Measurements from ENCODE around the gene ANXA6.
A peak's percentile ranks its signal among the peaks of the same experiment; 100 is the strongest.

ANXA6 gene

GRCh38 chr5:151151793-151152192 is 5.8 kb downstream of the ANXA6 start:
- DNase-seq, result peak; percentile 97 to 98

DNA sequence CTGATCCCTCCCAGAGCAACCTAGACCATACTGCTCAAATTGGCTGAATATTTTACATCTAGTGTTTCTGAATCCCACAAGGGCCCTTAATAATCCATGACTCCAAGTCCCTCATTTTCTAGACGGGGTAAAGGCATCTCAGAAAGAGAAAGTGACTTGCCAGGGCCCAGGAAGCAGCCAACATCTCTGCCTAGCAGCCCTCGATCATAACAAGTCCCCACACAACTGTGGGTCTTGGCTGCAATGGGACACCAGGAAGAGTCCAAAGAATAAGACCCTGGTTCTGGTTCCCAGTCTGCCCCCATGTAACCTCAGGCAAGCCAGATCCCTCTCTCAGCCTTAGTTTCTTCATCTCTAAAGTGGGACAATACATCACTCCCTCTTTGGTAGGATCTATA is 6.3 kb downstream of the ANXA6 start:
- no peak for DNase-seq

GRCh38 chr5:151150471-151151262 is 6.9 kb downstream of the ANXA6 start:
- DNase-seq, result peak; percentile 91 to 93

- DNase-seq, result no peak
These were observed 9.0 kb downstream of the ANXA6 start for GRCh38 chr5:151148583-151148982.

DNA sequence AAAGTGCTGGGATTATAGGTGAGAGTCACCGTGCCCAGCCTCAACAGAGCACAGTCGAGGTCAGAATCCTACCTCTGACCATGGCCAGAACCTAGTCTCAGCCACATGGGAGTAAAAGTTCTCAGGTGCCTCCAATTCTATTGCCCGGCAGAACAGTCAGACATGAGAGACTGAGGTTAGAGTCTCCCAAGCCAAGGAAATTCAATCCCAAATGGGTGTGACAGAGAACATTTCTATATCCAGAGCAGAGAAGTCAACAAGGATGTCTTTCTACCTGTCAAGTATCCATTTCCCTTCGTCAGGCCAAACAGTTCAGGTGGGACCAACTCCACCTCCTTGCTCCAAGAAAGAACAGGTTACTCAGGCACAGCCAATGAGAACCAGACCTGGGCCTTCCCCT is 10.5 kb downstream of the ANXA6 start:
- no peak for DNase-seq

- no peak for DNase-seq
These were observed 11.5 kb downstream of the ANXA6 start for GRCh38 chr5:151146061-151146460.

GRCh38 chr5:151144922-151145321 is 12.7 kb downstream of the ANXA6 start:
- no peak for DNase-seq

DNA sequence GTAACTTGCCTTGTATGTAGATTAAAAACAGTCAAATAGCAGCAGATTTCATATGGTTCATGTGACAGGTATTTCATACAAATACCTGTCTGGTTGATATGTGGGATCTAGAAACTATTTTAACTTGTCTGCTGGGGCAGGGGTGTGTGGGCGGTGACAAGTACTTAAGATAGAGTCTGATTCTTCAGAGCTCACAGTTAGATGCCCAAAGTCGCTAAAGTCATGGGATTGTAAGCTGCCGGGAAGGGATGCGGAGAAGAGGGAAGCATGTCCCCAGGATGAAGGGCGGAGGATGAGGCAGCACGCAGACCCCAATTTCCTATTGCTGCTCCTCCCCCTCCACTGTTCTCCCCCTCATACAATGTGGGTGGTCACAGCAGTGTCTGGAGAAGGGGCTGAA is 13.3 kb downstream of the ANXA6 start:
- DNase-seq, result no peak

GRCh38 chr5:151143645-151144044 is 13.9 kb downstream of the ANXA6 start:
- no peak for DNase-seq

- no peak for DNase-seq
These were observed 14.6 kb downstream of the ANXA6 start for GRCh38 chr5:151142933-151143332.

DNA sequence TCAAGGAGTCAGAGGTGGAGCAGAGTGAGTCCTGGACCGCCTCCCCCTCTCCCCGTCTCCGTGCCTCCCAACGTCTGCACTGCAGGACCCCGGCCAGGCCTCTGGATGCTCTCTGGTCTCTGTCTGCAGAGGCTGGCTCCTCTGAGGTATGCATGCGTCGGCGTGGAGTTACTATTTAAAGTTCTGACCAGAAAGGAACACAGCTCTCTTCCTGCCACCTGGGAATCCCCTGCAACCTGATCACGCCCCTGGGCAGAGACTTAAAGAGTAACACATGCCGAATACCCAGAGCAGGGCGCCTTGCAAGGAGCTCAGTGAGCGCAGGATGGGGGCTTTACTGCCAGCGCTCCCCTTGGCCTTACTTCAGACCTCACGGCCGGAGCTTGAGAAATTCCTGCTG is 16.0 kb downstream of the ANXA6 start:
- DNase-seq, result no peak

DNA sequence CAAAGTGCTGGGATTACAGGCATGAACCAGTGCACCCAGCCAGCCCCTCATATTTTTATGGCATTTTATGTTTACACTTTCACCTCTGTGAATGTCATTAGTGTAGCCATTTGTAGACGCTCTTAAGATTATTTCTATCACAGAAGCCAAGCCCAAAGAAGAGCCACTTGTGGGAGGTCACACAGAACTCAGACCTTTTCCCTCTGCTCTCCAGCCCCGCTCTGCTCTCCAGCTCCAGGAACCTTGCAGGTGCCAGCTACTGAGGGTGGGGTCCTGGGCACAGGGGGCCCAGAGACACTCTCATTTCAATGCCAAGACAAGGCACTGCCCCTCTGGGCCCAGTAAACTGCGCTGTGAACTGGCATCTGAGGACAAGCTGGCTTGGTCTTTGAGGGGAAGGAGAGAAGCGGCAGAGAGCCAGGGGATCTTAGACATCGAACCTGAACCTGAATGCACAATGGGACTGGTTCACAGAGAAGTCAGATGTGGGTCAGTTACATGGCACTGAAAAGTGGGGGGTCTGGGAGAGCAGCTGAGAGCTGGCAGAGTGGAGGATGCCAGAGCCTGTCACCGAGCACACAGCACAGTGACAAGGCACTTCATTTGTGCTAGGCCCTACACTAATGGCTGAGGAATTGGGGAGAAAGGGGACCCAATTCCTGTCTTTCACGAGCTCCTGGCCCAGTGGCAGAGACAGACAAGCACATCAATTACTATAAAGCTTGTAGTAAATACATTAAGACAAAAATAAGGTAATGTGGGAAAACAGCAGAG is 16.7 kb downstream of the ANXA6 start:
- DNase-seq, result no peak

- no peak for DNase-seq
These were observed 17.9 kb downstream of the ANXA6 start for GRCh38 chr5:151139646-151140045.

DNA sequence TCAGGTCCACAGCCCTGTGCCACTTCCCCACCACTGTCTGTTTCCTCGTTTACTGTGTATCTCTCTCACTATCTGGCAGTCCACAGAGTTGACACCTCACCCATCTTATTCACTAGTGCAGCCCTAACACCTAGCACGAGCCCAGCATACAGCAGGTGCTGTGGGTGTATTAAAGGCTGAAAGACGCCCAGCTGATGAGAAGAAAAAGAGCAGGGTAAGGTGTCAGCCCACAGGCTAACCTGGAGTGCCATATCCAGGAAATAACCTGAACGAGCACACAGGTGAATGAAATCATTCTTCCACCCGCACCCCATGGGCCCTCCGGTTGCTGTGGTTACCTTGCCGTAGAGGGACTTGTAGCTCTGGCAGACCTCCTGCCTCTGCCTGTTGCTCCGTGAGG is 18.6 kb downstream of the ANXA6 start:
- no peak for DNase-seq

DNA sequence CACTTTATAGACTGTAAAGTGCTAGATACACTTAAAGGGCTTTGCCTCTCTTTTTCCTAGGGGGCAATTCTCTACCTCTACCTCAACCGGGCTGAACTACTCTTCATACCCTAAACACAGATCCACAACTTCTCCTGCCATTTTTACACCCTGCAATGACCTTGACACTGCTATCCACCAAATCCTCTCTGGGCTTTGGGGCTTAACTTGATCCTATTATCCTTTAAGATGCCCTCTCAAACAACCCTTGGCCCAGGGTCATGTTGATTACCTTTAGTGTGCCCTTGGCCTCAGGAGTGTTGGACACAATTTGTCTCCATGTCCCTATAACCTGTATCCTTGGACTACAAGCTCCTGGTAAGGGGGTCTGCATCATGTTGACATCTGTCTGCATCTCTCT is 19.5 kb downstream of the ANXA6 start:
- no peak for DNase-seq

- DNase-seq, result no peak
These were observed 20.3 kb downstream of the ANXA6 start for GRCh38 chr5:151137067-151137825.

DNA sequence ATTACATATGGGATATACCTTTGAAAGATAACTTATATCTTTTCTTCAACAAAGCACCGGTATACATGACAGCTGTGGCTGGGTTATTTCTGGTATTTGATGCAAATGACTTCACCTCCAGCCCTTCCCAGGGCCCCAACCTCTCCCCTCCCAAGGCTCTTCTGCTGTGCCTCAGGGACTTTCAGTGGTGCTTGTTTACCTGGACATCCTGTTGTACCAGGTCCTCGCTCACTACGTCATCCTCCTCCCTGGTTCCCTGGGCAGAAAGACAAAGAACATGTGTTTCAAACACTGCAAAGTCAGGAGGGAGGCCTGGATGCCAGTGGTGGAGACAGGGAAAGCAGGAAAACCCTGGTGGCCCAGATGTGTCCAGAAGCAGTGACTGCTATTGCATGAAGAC is 23.4 kb downstream of the ANXA6 start:
- no peak for DNase-seq

GRCh38 chr5:151132963-151133362 is 24.6 kb downstream of the ANXA6 start:
- peak; percentile 87 to 93 for DNase-seq

DNA sequence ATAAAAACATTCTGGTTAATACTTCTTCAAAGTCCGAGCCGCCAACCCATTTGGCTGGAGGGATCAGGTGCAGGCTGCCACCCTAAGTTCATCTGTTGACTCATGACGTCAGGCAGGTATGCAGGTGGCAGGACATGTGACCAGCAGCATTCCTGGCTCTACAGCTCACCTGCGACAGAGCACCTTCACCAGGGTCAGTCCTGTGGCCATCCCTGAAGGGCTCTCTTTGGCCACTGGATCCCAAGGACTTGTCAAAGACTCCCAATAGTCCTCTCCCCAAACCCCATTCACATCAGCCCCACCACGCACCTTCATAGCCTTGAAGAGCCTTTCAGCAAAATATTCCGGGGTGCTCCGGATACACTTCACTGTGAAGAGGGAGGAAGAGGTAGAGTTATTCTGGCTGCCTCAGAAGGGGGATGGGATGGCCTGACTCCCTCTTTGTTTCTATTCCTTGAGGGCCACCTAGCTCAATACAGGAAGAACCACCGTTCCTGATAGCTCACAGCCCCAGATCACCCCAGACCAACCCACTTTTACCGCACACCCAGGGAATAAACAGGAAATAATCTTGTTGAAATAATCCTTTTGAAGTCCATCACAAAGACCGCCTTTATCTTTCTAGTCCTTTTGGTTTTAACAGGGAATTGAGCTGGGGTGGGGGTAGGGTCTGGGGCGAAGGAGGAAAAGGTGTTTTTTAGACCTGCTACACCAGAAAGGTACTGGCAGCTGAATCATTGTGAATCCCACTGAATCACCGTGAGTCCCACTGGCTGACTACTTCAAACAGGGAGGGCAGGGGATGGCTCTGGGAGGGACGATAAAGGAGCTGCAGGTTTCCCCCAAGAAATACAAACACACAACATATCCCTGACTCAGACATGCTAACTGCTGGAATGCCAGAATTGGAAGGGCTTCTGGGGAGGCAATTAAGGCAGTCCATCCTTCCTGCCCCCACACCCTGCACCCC is 26.4 kb downstream of the ANXA6 start:
- DNase-seq, result no peak

GRCh38 chr5:151130235-151130921 is 27.2 kb downstream of the ANXA6 start:
- DNase-seq, result no peak

DNA sequence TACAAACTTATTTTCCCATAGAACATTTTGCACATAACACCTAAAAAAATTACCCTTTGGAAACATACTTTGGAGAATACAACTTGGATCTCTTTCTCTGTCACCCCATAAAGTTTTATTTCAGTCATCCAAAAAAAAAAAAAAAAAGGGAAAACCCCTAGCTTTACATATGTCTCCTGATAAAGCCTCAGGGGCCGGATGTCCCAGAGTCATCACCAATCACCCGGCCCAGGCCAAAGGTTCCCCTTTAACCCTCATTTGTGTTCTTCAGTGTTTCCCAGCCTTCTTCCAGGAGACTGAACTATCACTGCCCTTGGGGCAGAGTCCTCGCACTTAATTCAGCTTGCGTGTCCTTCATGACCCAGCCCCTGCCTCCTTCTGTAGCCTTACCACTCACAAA is 28.8 kb downstream of the ANXA6 start:
- DNase-seq, result no peak

GRCh38 chr5:151127926-151128325 is 29.7 kb downstream of the ANXA6 start:
- no peak for DNase-seq

Measured in AML-193 (cell line).